ENCODE results near the gene HELZ. TPM values are rescaled to one million over a fixed set of nuclear protein-coding genes. Genes with fewer than 3 reads are reported as not detected.

Gene HELZ
- total RNA-seq, 1 experiment from 2014 or later, result 49.8 TPM

DNA sequence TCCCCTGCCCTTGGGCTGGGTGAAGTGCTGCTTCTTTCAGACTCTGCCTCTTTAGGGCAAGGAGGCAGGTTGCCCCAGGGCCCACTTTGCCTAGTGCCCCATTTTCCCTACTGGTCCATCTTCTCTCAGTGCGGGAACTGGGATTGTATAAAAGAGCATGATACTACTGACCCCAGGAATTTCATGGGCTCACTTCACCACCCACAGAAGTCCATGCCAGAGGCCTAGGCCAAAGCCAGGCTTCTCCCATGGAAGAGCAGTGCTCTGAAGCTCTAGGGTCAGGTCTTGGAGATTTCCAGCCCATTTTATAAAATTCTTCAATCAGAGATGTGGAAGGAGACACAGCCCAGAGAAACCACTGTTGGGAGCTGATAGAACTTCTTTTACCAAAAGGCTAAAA is 194.9 kb downstream of the HELZ start:
- Histone ChIP-seq H2AK5ac (ENCODE audit: insufficient read length, low read length) (no peak overlapping the region), H2BK5ac (ENCODE audit: insufficient read length, low read length) (no peak overlapping the region), H3K14ac (ENCODE audit: insufficient read depth, low read length) (no peak overlapping the region), H4K91ac (ENCODE audit: insufficient read length, low read depth, low read length) (no peak overlapping the region), H3K18ac (ENCODE audit: insufficient read length, low read depth, low read length) (no peak overlapping the region), H3K23me2 (ENCODE audit: insufficient read length, low read depth, low read length, poor library complexity, severe bottlenecking) (no peaks in the 10 kb centered on the region), H3K79me2 (ENCODE audit: insufficient read depth, low read length) (no peaks in the 10 kb centered on the region), H3K9ac (ENCODE audit: extremely low read depth, insufficient read length, low read length) (no peak overlapping the region), H3K4ac (ENCODE audit: low read depth, low read length) (no peak overlapping the region), H3K79me1 (ENCODE audit: insufficient read depth, low read depth, low read length, poor library complexity, severe bottlenecking) (no peaks in the 10 kb centered on the region), H2BK15ac (ENCODE audit: low read depth, low read length) (no peak overlapping the region), H3K56ac (ENCODE audit: insufficient read length, low read depth, low read length) (no peak overlapping the region), H2BK120ac (ENCODE audit: low read depth, low read length, poor library complexity, severe bottlenecking) (no peak overlapping the region), H3K4me2 (ENCODE audit: insufficient read depth, insufficient read length, low read length) (no peak overlapping the region), H3K27me3 (ENCODE audit: insufficient read depth, low read length) (no peaks in the 10 kb centered on the region), H3K9me3 (ENCODE audit: control insufficient read depth, low read depth, low read length) (no peaks in the 10 kb centered on the region), H3K4me1 (ENCODE audit: insufficient read depth, low read length) (no peaks in the 10 kb centered on the region), H2BK12ac (ENCODE audit: insufficient read length, low read depth, low read length) (no peak overlapping the region), H4K8ac (replicated peaks; ENCODE audit: insufficient read length, low read depth, low read length) (no peak overlapping the region), H3T11ph (ENCODE audit: low read length) (no peak overlapping the region), H2BK20ac (ENCODE audit: low read depth, low read length, poor library complexity, severe bottlenecking) (no peak overlapping the region), H4K5ac (ENCODE audit: insufficient read length, low read depth, low read length) (no peak overlapping the region), H3K23ac (ENCODE audit: insufficient read length, low read depth, low read length) (no peak overlapping the region), H4K20me1 (ENCODE audit: control insufficient read depth, insufficient read depth, insufficient read length) (no peaks in the 10 kb centered on the region), H2AFZ (ENCODE audit: low read length) (no peak overlapping the region), H3K27ac (ENCODE audit: insufficient read length, low read depth, low read length) (no peak overlapping the region)
- no CpG with 5 or more reads among the region's 1 CpG for WGBS (ENCODE audit: extremely low coverage, insufficient read length, low lambda C conversion rate)
- no peak for TF ChIP-seq CTCF (conservative IDR thresholded peaks at IDR 0.05)
- no peak overlapping the region for H3K4me3 Mint-ChIP-seq
- peaks cover 0 to 3% of the 10 kb centered on the region in 2 experiments; a peak in 2 of 4 replicates for H3K4me1 Mint-ChIP-seq
- H3K36me3 Mint-ChIP-seq (ENCODE audit: insufficient read depth in 1 of 3, low read depth in 3 of 3), result peaks cover 0 to 14% (median 8%) of the 10 kb centered on the region in 3 experiments; a peak in 4 of 7 replicates
- no peak overlapping the region for H3K27ac Mint-ChIP-seq
- peaks cover 22 to 24% of the 10 kb centered on the region in 2 experiments for H3K9me3 Mint-ChIP-seq
- peaks cover 2% of the 10 kb centered on the region for H3K27me3 Mint-ChIP-seq (ENCODE audit: low read depth)
- no peak for DNase-seq

All from H9 (cell line).